AG10803 (cell line): ENCODE results near the gene PRLR.

ENCODE experiments used
- DNase-seq: peaks from one replicate; pipeline ENCODE4 v3.0.0; 2010; ENCODE audit warnings: low read depth
- H3K4me3 ChIP-seq: 2 replicates; pipeline ENCODE4 v1.5.1; 2011; ENCODE audit warnings: mild to moderate bottlenecking, low read length, control low read depth
- CTCF ChIP-seq: conservative IDR thresholded peaks from 2 replicates; pipeline ENCODE4 v1.5.1; 2011; ENCODE audit warnings: mild to moderate bottlenecking, low read length, control low read depth, inconsistent platforms

The PRLR gene

GRCh38 chr5:35151146-35151920 is 79.0 kb downstream of the PRLR start:
- DNase-seq: peak; percentile 32
- no peak overlapping the region for H3K4me3 ChIP-seq
- TF ChIP-seq CTCF: no peak

GRCh38 chr5:35149041-35149440 is 81.2 kb downstream of the PRLR start:
- no peak for TF ChIP-seq CTCF
- H3K4me3 ChIP-seq: no peak overlapping the region
- no peak for DNase-seq

- no peak for DNase-seq
- no peak for TF ChIP-seq CTCF
- no peak overlapping the region for H3K4me3 ChIP-seq
Measured at GRCh38 chr5:35146406-35146805, 83.9 kb downstream of the PRLR start.

- no peak overlapping the region for H3K4me3 ChIP-seq
- peak; percentile 22 for DNase-seq
- no peak for TF ChIP-seq CTCF
Measured at GRCh38 chr5:35145691-35146317, 84.5 kb downstream of the PRLR start.

GRCh38 chr5:35145012-35145411 is 85.3 kb downstream of the PRLR start:
- no peak overlapping the region for H3K4me3 ChIP-seq
- DNase-seq: no peak
- TF ChIP-seq CTCF: no peak

- no peak overlapping the region for H3K4me3 ChIP-seq
- TF ChIP-seq CTCF: no peak
- DNase-seq: peak; percentile 58
Measured at GRCh38 chr5:35143841-35144240, 86.4 kb downstream of the PRLR start.

- H3K4me3 ChIP-seq: no peak overlapping the region
- no peak for TF ChIP-seq CTCF
- no peak for DNase-seq
Measured at GRCh38 chr5:35141739-35142138, 88.5 kb downstream of the PRLR start.
